ENCODE measurements around the gene TXLNA.

TXLNA gene

DNA sequence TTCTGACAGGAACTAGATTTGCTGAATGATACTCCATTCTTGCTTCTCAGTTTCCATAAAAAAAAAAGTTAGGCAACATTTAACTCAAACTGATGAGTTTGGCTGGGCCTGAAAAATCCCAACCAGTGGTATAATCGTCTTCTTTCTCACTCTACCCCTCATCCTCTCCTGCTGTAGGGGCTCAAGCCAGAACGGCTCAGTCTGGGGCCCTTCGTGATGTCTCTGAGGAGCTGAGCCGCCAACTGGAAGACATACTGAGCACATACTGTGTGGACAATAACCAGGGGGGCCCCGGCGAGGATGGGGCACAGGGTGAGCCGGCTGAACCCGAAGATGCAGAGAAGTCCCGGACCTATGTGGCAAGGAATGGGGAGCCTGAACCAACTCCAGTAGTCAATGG, 1.6 kb downstream of the TXLNA start:
- no peak for TF ChIP-seq EZH2phosphoT487 (IDR thresholded peaks at IDR 0.05; ENCODE audit: borderline replicate concordance)
- no peak for TF ChIP-seq CTCF (conservative IDR thresholded peaks at IDR 0.05; ENCODE audit: low read length)
- Histone ChIP-seq H3K79me2 (ENCODE audit: insufficient read depth, low read length) (peaks cover 56% of the 10 kb centered on the region), H3K9ac (ENCODE audit: low read depth, low read length, poor library complexity, severe bottlenecking) (peak overlapping the region; percentile 98), H3K4me3 (ENCODE audit: low read length, poor library complexity, severe bottlenecking) (peak overlapping the region; percentile 92), H2AFZ (ENCODE audit: low read length) (no peak overlapping the region), H3F3A (ENCODE audit: low read depth) (no peaks in the 10 kb centered on the region), H3K9me3 (ENCODE audit: insufficient read depth, low read depth, low read length) (no peaks in the 10 kb centered on the region), H3K36me3 (ENCODE audit: insufficient read depth, low read length) (peaks cover 10% of the 10 kb centered on the region; the same call in 1 of the 2 replicates), H3K27me3 (ENCODE audit: insufficient read depth, low read length, poor library complexity, severe bottlenecking) (no peaks in the 10 kb centered on the region), H3K9me2 (replicated peaks; ENCODE audit: low read depth, low read length) (no peaks in the 10 kb centered on the region), H4K20me1 (ENCODE audit: insufficient read depth, low read length, poor library complexity, severe bottlenecking) (peaks cover 41% of the 10 kb centered on the region), H3K4me1 (ENCODE audit: insufficient read depth, low read length, poor library complexity, severe bottlenecking) (peaks cover 51% of the 10 kb centered on the region), H3K4me2 (ENCODE audit: low read depth, low read length, poor library complexity, severe bottlenecking) (peak overlapping the region; percentile 95)

GRCh38 chr1:32181563-32181962, 2.1 kb downstream of the TXLNA start:
- Histone ChIP-seq H3K4me1 (ENCODE audit: insufficient read depth, low read length, poor library complexity, severe bottlenecking) (peaks cover 56% of the 10 kb centered on the region), H3K79me2 (ENCODE audit: insufficient read depth, low read length) (peaks cover 61% of the 10 kb centered on the region), H3K36me3 (ENCODE audit: insufficient read depth, low read length) (peaks cover 14% of the 10 kb centered on the region; the same call in 1 of the 2 replicates), H3K9me2 (replicated peaks; ENCODE audit: low read depth, low read length) (no peaks in the 10 kb centered on the region), H3K27me3 (ENCODE audit: insufficient read depth, low read length, poor library complexity, severe bottlenecking) (no peaks in the 10 kb centered on the region), H3F3A (ENCODE audit: low read depth) (no peaks in the 10 kb centered on the region), H3K9me3 (ENCODE audit: insufficient read depth, low read depth, low read length) (no peaks in the 10 kb centered on the region), H3K9ac (ENCODE audit: low read depth, low read length, poor library complexity, severe bottlenecking) (peak overlapping the region; percentile 98), H3K4me3 (ENCODE audit: low read length, poor library complexity, severe bottlenecking) (peak overlapping the region; percentile 92), H2AFZ (ENCODE audit: low read length) (no peak overlapping the region), H3K4me2 (ENCODE audit: low read depth, low read length, poor library complexity, severe bottlenecking) (peak overlapping the region; percentile 95), H4K20me1 (ENCODE audit: insufficient read depth, low read length, poor library complexity, severe bottlenecking) (peaks cover 46% of the 10 kb centered on the region)
- TF ChIP-seq CTCF (conservative IDR thresholded peaks at IDR 0.05; ENCODE audit: low read length) (no peak), EZH2phosphoT487 (IDR thresholded peaks at IDR 0.05; ENCODE audit: borderline replicate concordance) (no peak)

DNA sequence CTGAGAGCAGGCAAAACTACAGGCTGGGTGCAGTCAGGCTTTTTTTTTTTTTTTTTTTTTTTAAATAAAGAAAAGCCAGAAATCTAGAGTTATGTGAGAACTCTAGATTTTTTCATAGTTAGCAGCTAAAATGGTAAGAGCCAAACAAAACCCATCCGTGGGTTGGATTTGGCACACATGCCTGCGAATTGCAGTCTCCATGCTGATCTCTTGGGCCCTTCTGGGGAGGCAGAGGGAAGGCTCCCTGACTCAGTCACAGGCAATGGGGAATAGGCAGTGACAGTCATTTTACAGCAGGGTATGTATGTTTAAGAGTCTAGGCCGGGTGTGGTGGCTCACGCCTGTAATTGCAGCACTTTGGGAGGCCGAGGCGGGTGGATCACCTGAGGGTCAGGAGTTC, 2.6 kb downstream of the TXLNA start:
- Histone ChIP-seq H3K9me2 (replicated peaks; ENCODE audit: low read depth, low read length) (no peaks in the 10 kb centered on the region), H3K4me3 (ENCODE audit: low read length, poor library complexity, severe bottlenecking) (peak overlapping the region; percentile 92), H3K4me2 (ENCODE audit: low read depth, low read length, poor library complexity, severe bottlenecking) (peak overlapping the region; percentile 95), H4K20me1 (ENCODE audit: insufficient read depth, low read length, poor library complexity, severe bottlenecking) (peaks cover 51% of the 10 kb centered on the region), H3K4me1 (ENCODE audit: insufficient read depth, low read length, poor library complexity, severe bottlenecking) (peaks cover 59% of the 10 kb centered on the region), H3K79me2 (ENCODE audit: insufficient read depth, low read length) (peaks cover 66% of the 10 kb centered on the region), H3K9me3 (ENCODE audit: insufficient read depth, low read depth, low read length) (no peaks in the 10 kb centered on the region), H2AFZ (ENCODE audit: low read length) (no peak overlapping the region), H3K36me3 (ENCODE audit: insufficient read depth, low read length) (peaks cover 17% of the 10 kb centered on the region; the same call in 1 of the 2 replicates), H3F3A (ENCODE audit: low read depth) (no peaks in the 10 kb centered on the region), H3K27me3 (ENCODE audit: insufficient read depth, low read length, poor library complexity, severe bottlenecking) (no peaks in the 10 kb centered on the region), H3K9ac (ENCODE audit: low read depth, low read length, poor library complexity, severe bottlenecking) (peak overlapping the region; percentile 98)
- TF ChIP-seq CTCF (conservative IDR thresholded peaks at IDR 0.05; ENCODE audit: low read length): no peak
- no peak for TF ChIP-seq EZH2phosphoT487 (IDR thresholded peaks at IDR 0.05; ENCODE audit: borderline replicate concordance)
